ENCODE data around the gene MPPE1. TPM values are rescaled to one million over a fixed set of nuclear protein-coding genes. Genes with fewer than 3 reads are reported as not detected.

Gene MPPE1
- total and polyA plus RNA-seq, 9 of the 15 experiments (the other 6 are each of a cell fraction or from before 2014, with no cell fraction given) = 10.7 to 19.5 (median 13.3) TPM

DNA sequence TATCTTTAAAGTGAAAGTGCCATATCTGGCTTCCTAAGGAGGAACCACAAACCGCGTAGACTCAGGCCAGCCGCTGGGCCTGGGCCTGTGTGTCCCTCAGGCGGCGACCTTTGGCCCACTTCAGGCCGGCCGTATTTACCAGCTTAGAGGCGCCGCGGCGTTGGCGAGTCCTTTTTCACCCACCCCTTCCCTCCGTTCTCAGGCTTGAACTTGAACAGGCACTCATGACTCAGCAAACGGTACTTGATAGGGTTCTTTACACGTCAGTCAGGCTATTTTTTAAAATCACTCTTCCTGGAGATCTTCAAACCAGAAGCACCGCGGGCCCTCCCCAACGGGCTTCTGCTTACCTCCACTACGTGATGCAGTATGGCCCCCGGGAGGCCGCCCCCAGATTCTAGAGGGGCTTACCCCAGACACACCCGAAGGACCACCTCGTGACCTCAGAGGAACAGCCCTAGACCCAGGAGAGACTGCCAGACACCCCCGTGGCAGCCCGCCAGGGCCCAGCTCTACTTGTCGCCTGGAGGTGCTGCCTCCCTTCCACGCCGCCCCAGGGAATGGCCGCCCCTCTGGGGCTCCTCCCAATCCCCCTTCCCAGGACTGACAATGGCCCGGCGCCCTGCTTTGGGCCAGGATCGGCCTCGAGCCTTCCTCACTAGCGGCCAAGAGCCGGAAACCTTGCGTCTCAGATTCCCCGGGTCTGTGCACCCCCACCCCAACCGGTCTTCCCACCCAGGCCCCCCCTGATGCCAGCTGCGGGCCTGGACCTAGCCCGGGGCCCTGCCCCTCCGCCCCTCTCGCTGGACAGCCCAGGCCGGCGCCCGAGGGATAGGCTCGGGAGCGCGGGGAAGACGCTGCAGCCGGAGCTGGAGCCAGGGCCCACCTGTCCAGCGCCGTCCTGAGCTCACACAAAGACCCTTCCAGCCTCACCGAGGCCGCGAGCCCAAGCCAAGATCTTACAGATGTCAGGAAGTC, 39.4 kb upstream of the MPPE1 start (continued):
- TF ChIP-seq ZFP91 (CRISPR knock-in tag; IDR thresholded peaks at IDR 0.05) = 0 out of 2 replicates have a peak, but pooled peaks have one; percentile 30
- TF ChIP-seq ZNF239 (CRISPR knock-in tag; IDR thresholded peaks at IDR 0.05) = no peak
- TF ChIP-seq ZNF408 (CRISPR knock-in tag; IDR thresholded peaks at IDR 0.05; ENCODE audit: low read depth) = no peak
- TF ChIP-seq, protein P1, sequence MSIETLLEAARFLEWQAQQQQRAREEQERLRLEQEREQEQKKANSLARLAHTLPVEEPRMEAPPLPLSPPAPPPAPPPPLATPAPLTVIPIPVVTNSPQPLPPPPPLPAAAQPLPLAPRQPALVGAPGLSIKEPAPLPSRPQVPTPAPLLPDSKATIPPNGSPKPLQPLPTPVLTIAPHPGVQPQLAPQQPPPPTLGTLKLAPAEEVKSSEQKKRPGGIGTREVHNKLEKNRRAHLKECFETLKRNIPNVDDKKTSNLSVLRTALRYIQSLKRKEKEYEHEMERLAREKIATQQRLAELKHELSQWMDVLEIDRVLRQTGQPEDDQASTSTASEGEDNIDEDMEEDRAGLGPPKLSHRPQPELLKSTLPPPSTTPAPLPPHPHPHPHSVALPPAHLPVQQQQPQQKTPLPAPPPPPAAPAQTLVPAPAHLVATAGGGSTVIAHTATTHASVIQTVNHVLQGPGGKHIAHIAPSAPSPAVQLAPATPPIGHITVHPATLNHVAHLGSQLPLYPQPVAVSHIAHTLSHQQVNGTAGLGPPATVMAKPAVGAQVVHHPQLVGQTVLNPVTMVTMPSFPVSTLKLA (conservative IDR thresholded peaks at IDR 0.05) = peak; percentile 49 to 64; a peak in 3 of 4 replicates
- TF ChIP-seq KDM4B (IDR thresholded peaks at IDR 0.05; ENCODE audit: borderline replicate concordance in 2 of 2, low read depth in 1 of 2) = no peak; a peak in 1 of 4 replicates
- peak; percentile 83 for TF ChIP-seq TEAD4 (IDR thresholded peaks at IDR 0.05; ENCODE audit: low read length)
- no peak for TF ChIP-seq TEAD4 (CRISPR knock-in tag; IDR thresholded peaks at IDR 0.05; ENCODE audit: borderline replicate concordance)
- TF ChIP-seq ZSCAN32 (CRISPR knock-in tag; IDR thresholded peaks at IDR 0.05) = no peak
- TF ChIP-seq, protein P2, sequence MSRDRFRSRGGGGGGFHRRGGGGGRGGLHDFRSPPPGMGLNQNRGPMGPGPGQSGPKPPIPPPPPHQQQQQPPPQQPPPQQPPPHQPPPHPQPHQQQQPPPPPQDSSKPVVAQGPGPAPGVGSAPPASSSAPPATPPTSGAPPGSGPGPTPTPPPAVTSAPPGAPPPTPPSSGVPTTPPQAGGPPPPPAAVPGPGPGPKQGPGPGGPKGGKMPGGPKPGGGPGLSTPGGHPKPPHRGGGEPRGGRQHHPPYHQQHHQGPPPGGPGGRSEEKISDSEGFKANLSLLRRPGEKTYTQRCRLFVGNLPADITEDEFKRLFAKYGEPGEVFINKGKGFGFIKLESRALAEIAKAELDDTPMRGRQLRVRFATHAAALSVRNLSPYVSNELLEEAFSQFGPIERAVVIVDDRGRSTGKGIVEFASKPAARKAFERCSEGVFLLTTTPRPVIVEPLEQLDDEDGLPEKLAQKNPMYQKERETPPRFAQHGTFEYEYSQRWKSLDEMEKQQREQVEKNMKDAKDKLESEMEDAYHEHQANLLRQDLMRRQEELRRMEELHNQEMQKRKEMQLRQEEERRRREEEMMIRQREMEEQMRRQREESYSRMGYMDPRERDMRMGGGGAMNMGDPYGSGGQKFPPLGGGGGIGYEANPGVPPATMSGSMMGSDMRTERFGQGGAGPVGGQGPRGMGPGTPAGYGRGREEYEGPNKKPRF (IDR thresholded peaks at IDR 0.05; ENCODE audit: low read depth, low read length) = no peak
- TF ChIP-seq ZNF655 (CRISPR knock-in tag; IDR thresholded peaks at IDR 0.05) = no peak
- TF ChIP-seq AFF1 (IDR thresholded peaks at IDR 0.05; ENCODE audit: low read depth in 1 of 2, partially characterized antibody in 2 of 2) = peak in 1 of 2 experiments; percentile 97
- TF ChIP-seq C11orf30 (IDR thresholded peaks at IDR 0.05; ENCODE audit: low read depth) = peak; percentile 98
